Memory B cell (primary cell): ENCODE results near the gene ZNF397.

ENCODE experiments used
- ATAC-seq: fragments of 150-1000 bp; cut with Tn5 transposase; 2 replicates; pipeline ENCODE4 v1.10.0; 2021; ENCODE audit warnings: low read depth, mild to moderate bottlenecking, moderate library complexity
- DNase-seq, 2 donors: peaks; one replicate each; pipeline ENCODE4 v3.0.0; 2022; ENCODE audit warnings: low spot score in 2 of 2
- H3K27ac Mint-ChIP-seq: one replicate; pipeline ENCODE4 v1.8.0; 2022; ENCODE audit warnings: mild to moderate bottlenecking, moderate library complexity, mixed read lengths
- H3K27me3 Mint-ChIP-seq: one replicate; pipeline ENCODE4 v1.8.0; 2022; ENCODE audit warnings: mixed read lengths
- H3K36me3 Mint-ChIP-seq: one replicate; pipeline ENCODE4 v1.8.0; 2022; ENCODE audit warnings: mild to moderate bottlenecking, mixed read lengths
- H3K4me1 Mint-ChIP-seq: one replicate; pipeline ENCODE4 v1.8.0; 2022; ENCODE audit warnings: mixed read lengths
- H3K4me3 Mint-ChIP-seq: one replicate; pipeline ENCODE4 v1.8.0; 2022; ENCODE audit warnings: mild to moderate bottlenecking, moderate library complexity, mixed read lengths
- H3K9me3 Mint-ChIP-seq: one replicate; pipeline ENCODE4 v1.8.0; 2022; ENCODE audit warnings: mixed read lengths

ZNF397 gene

DNA sequence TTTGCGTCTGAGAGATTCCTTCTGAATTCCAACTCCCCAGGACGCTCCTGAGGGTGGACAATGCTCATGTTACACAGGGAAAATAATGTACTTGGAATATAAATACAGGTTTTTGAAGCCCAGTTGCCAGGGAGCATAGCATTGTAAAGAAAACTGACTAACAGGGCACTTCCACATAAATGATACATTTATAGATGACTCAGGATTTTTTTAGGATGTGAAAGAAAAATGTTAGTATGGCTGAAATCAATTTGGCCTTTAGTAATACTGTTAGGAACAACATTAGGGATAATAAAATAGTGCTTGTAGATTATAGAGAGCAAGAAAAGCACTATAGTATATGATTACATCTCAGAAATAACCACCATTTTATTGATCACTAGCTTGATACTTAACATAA, 23.6 kb downstream of the ZNF397 start:
- Mint-ChIP-seq H3K4me3 (no peak overlapping the region), H3K27me3 (no peaks in the 10 kb centered on the region), H3K36me3 (peaks cover 10% of the 10 kb centered on the region), H3K9me3 (peaks cover 6% of the 10 kb centered on the region), H3K27ac (no peak overlapping the region), H3K4me1 (peaks cover 27% of the 10 kb centered on the region)
- DNase-seq = no peak
- no peak for ATAC-seq

- Mint-ChIP-seq H3K27me3 (no peaks in the 10 kb centered on the region), H3K4me3 (peak overlapping the region; percentile 97), H3K9me3 (peaks cover 6% of the 10 kb centered on the region), H3K27ac (peak overlapping the region; percentile 98), H3K4me1 (peaks cover 27% of the 10 kb centered on the region), H3K36me3 (peaks cover 2% of the 10 kb centered on the region)
- ATAC-seq = peak; percentile 69
- peak; percentile 50 to 60 for DNase-seq
Observed at GRCh38 chr18:35267161-35267651, 26.4 kb downstream of the ZNF397 start.

DNA sequence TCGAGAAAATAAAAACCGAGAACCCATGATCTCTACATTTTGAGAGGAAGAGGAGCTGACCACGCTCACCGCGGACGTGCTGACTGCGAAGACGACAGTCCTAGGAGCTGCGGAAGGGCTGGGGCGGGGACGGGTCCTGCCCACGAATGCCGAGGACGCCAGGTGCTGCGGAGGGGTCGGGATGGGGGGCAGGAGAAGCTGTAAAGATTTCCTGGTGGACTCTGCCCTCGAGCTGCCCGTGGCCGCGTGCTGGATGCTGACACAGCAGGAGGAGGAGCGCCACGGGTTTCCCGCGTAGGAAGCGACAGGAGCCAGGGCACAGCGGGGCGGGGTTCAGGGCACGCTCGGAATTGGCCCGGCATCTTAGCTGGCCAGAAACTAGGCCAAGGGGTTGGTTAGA, 27.0 kb downstream of the ZNF397 start:
- ATAC-seq (no peak), DNase-seq (no peak)
- Mint-ChIP-seq H3K36me3 (peaks cover 2% of the 10 kb centered on the region), H3K9me3 (peaks cover 6% of the 10 kb centered on the region), H3K4me1 (peaks cover 27% of the 10 kb centered on the region), H3K4me3 (peak overlapping the region; percentile 97), H3K27ac (peak overlapping the region; percentile 98), H3K27me3 (no peaks in the 10 kb centered on the region)

- Mint-ChIP-seq H3K4me3 (peak overlapping the region; percentile 97), H3K4me1 (peaks cover 27% of the 10 kb centered on the region), H3K27me3 (no peaks in the 10 kb centered on the region), H3K36me3 (peaks cover 4% of the 10 kb centered on the region), H3K27ac (peak overlapping the region; percentile 98), H3K9me3 (peaks cover 6% of the 10 kb centered on the region)
- DNase-seq (peak in 1 of 2 donors; percentile 33), ATAC-seq (peak; percentile 69)
Observed at GRCh38 chr18:35268821-35269220, 28.0 kb downstream of the ZNF397 start.

DNA sequence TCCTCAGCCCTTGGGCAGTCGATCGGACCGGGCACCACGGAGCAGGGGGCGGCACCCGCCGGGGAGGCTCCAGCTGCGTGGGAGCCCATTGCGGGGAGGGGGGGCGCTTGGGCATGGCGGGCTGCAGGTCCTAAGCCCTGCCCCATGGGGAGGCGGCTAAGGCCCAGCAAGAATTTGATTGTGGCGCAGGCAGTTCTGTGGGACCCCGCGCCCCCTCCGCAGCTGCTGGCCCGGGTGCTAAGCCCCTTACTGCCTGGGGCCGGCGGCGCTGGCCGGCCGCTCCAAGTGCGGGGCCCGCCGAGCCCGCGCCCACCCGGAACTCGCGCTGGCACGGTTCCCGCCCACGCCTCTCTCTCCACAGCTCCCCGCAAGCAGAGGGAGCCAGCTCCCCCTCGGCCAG, 30.8 kb downstream of the ZNF397 start:
- Mint-ChIP-seq H3K4me1 (peaks cover 22% of the 10 kb centered on the region), H3K36me3 (peaks cover 7% of the 10 kb centered on the region), H3K27me3 (no peaks in the 10 kb centered on the region), H3K4me3 (no peak overlapping the region), H3K9me3 (peaks cover 6% of the 10 kb centered on the region), H3K27ac (no peak overlapping the region)
- no peak for ATAC-seq
- no peak for DNase-seq

GRCh38 chr18:35276267-35276666, 35.4 kb downstream of the ZNF397 start:
- Mint-ChIP-seq H3K4me1 (no peaks in the 10 kb centered on the region), H3K9me3 (peaks cover 1% of the 10 kb centered on the region), H3K36me3 (peaks cover 14% of the 10 kb centered on the region), H3K27ac (no peak overlapping the region), H3K4me3 (no peak overlapping the region), H3K27me3 (no peaks in the 10 kb centered on the region)
- DNase-seq = no peak
- no peak for ATAC-seq

- Mint-ChIP-seq H3K27ac (no peak overlapping the region), H3K4me3 (no peak overlapping the region), H3K36me3 (peaks cover 14% of the 10 kb centered on the region), H3K9me3 (peaks cover 1% of the 10 kb centered on the region), H3K27me3 (no peaks in the 10 kb centered on the region), H3K4me1 (no peaks in the 10 kb centered on the region)
- DNase-seq (no peak), ATAC-seq (no peak)
Observed at GRCh38 chr18:35277633-35278032, 36.8 kb downstream of the ZNF397 start.

DNA sequence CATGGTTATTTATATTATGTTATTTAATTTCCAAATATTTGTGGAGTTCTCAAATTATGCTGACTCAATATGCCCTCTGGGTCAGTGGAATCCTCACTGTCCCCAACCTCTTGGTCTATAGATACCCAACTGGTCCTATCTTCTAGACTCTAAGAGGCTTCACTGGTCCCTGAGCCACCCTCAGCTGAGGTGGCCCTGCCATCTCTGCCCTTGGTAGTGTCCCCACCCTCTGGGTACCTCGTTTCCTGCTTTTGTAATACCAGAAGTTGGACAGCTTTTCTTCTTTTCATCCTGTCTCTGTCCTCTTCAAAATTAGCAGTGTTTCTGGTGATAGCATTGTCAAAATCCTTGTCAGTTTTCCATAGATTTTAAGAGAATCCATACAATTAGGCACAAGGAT, 37.3 kb downstream of the ZNF397 start:
- H3K36me3 Mint-ChIP-seq = peaks cover 15% of the 10 kb centered on the region
- no peaks in the 10 kb centered on the region for H3K4me1 Mint-ChIP-seq
- ATAC-seq (no peak), DNase-seq (no peak)
- peaks cover 1% of the 10 kb centered on the region for H3K9me3 Mint-ChIP-seq
- no peak overlapping the region for H3K27ac Mint-ChIP-seq
- H3K4me3 Mint-ChIP-seq = no peak overlapping the region
- no peaks in the 10 kb centered on the region for H3K27me3 Mint-ChIP-seq

- H3K4me3 Mint-ChIP-seq = no peak overlapping the region
- H3K27ac Mint-ChIP-seq = no peak overlapping the region
- no peaks in the 10 kb centered on the region for H3K4me1 Mint-ChIP-seq
- ATAC-seq = no peak
- H3K9me3 Mint-ChIP-seq = peaks cover 1% of the 10 kb centered on the region
- H3K27me3 Mint-ChIP-seq = no peaks in the 10 kb centered on the region
- DNase-seq = no peak
- peaks cover 15% of the 10 kb centered on the region for H3K36me3 Mint-ChIP-seq
Observed at GRCh38 chr18:35278969-35279368, 38.1 kb downstream of the ZNF397 start.

GRCh38 chr18:35282353-35282752, 41.5 kb downstream of the ZNF397 start:
- Mint-ChIP-seq H3K36me3 (peaks cover 15% of the 10 kb centered on the region), H3K4me1 (peaks cover 4% of the 10 kb centered on the region)
- ATAC-seq = no peak

GRCh38 chr18:35283923-35284794, 43.3 kb downstream of the ZNF397 start:
- H3K4me1 Mint-ChIP-seq = peaks cover 8% of the 10 kb centered on the region
- ATAC-seq = no peak

More at GRCh38 chr18:35282353-35282752, 41.5 kb downstream of the ZNF397 start:
- no peak overlapping the region for H3K27ac Mint-ChIP-seq
- H3K4me3 Mint-ChIP-seq = no peak overlapping the region
- peaks cover 7% of the 10 kb centered on the region for H3K9me3 Mint-ChIP-seq
- H3K27me3 Mint-ChIP-seq = no peaks in the 10 kb centered on the region
- no peak for DNase-seq

DNA sequence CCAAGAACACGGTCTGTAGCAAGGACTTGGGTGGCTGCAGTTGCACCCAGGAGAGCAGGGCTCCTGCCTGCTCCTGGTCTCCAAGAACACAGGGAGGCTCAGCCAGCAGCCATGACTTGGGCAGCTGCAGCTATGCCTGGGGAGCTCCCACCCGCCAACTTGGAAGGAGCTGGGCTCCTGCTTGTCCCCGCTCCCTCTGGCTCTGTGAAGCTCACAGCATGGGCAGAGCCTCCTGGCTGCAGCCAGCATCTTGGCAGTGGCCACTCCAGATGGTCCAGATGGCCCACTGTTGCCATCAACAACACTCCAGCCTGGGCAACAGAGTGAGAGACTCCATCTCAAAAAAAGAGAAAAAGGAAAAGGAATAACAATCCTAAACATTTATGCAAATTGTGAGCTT, 44.0 kb downstream of the ZNF397 start:
- no peak for DNase-seq
- ATAC-seq = no peak
- Mint-ChIP-seq H3K27ac (no peak overlapping the region), H3K4me3 (no peak overlapping the region), H3K4me1 (peaks cover 13% of the 10 kb centered on the region), H3K36me3 (peaks cover 9% of the 10 kb centered on the region), H3K9me3 (peaks cover 6% of the 10 kb centered on the region), H3K27me3 (no peaks in the 10 kb centered on the region)

More at GRCh38 chr18:35283923-35284794, 43.3 kb downstream of the ZNF397 start:
- Mint-ChIP-seq H3K36me3 (peaks cover 9% of the 10 kb centered on the region), H3K27me3 (no peaks in the 10 kb centered on the region), H3K4me3 (no peak overlapping the region), H3K27ac (no peak overlapping the region), H3K9me3 (peaks cover 7% of the 10 kb centered on the region)
- DNase-seq = no peak

DNA sequence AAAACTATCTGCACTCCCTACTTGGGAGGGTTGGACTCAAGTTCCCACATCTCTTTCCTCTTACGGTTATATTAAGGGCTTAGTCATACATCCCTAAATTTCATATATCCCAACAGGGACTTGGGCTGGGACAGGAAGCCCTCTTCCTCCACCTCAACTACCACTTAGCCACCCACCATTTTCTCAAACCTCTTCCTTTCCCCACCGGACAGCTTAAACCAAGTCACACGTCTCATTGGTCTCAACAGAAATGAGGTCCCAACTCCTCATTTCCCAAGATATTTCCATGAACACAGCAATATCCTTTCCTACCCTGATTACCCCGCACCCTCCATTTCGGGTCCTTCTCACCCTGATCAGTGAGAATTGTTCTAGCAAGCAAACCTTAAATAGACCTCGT, 48.5 kb downstream of the ZNF397 start:
- peaks cover 12% of the 10 kb centered on the region for H3K36me3 Mint-ChIP-seq
- H3K9me3 Mint-ChIP-seq = peaks cover 6% of the 10 kb centered on the region
- H3K4me1 Mint-ChIP-seq = peaks cover 42% of the 10 kb centered on the region

DNA sequence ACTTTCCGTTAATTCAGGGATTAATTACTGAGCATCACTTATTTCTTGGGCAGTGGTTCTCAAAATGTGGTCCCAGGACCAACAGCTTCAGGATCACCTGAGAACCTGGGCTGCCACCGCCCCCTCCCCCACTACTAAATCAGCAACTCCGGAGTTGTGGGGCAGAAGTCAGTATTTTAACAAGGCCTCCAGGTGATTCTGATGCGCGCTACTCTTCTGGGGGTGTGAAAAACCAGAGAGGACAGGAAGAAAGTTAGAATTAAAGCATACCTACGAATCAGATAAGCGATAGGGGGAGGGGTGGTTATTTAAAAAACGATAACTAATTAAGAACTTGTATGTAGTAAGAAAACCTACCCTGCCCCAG, 48.9 kb downstream of the ZNF397 start:
- H3K9me3 Mint-ChIP-seq = peaks cover 6% of the 10 kb centered on the region
- H3K4me1 Mint-ChIP-seq = peaks cover 45% of the 10 kb centered on the region
- peak overlapping the region; percentile 94 for H3K4me3 Mint-ChIP-seq
- no peaks in the 10 kb centered on the region for H3K27me3 Mint-ChIP-seq
- peaks cover 14% of the 10 kb centered on the region for H3K36me3 Mint-ChIP-seq
- peak in 1 of 2 donors; percentile 18 for DNase-seq
- H3K27ac Mint-ChIP-seq = peak overlapping the region; percentile 97
- peak; percentile 37 for ATAC-seq

More for the DNA sequence above, 48.5 kb downstream of the ZNF397 start:
- H3K4me3 Mint-ChIP-seq = peak overlapping the region; percentile 94
- peak overlapping the region; percentile 97 for H3K27ac Mint-ChIP-seq
- no peaks in the 10 kb centered on the region for H3K27me3 Mint-ChIP-seq
- ATAC-seq (no peak), DNase-seq (no peak)
